ENCODE results near the gene SELENOT. TPM values are rescaled to one million over a fixed set of nuclear protein-coding genes. Genes with fewer than 3 reads are reported as not detected.

SELENOT gene
- polyA plus RNA-seq, 1 experiment, result 588 TPM

- H3K27me3 ChIP-seq (ENCODE audit: control insufficient read depth, insufficient read depth, low read length), result no peaks in the 10 kb centered on the region
Observed at GRCh38 chr3:150636258-150636657, 33.1 kb downstream of the SELENOT start.

DNA sequence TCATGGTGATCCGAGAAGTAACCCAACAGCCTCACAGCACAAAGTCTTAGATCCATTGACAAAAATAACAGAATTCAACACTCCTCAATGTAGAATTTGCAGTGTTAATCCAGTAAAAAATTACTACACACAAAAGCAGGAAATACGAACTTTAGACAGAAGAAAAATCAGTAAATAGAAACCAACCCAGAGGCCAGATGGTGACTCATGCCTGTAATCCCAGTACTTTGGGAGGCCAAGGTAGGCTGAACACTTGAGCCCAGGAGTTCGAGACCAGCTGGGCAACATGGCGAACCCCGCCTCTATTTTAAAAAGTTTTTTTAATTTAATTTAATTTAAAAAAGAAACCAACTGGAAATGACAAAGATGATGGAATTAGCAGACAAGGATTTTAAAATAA is 36.1 kb downstream of the SELENOT start:
- TF ChIP-seq, protein P1, sequence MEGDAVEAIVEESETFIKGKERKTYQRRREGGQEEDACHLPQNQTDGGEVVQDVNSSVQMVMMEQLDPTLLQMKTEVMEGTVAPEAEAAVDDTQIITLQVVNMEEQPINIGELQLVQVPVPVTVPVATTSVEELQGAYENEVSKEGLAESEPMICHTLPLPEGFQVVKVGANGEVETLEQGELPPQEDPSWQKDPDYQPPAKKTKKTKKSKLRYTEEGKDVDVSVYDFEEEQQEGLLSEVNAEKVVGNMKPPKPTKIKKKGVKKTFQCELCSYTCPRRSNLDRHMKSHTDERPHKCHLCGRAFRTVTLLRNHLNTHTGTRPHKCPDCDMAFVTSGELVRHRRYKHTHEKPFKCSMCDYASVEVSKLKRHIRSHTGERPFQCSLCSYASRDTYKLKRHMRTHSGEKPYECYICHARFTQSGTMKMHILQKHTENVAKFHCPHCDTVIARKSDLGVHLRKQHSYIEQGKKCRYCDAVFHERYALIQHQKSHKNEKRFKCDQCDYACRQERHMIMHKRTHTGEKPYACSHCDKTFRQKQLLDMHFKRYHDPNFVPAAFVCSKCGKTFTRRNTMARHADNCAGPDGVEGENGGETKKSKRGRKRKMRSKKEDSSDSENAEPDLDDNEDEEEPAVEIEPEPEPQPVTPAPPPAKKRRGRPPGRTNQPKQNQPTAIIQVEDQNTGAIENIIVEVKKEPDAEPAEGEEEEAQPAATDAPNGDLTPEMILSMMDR (IDR thresholded peaks at IDR 0.05; ENCODE audit: low read depth, low read length), result no peak
- Histone ChIP-seq H3K9me3 (ENCODE audit: control insufficient read depth, insufficient read depth, low read length) (no peaks in the 10 kb centered on the region), H3K4me3 (ENCODE audit: low read depth, low read length) (no peak overlapping the region), H3K27me3 (ENCODE audit: control insufficient read depth, insufficient read depth, low read length) (peaks cover 7% of the 10 kb centered on the region), H3K27ac (ENCODE audit: low read depth, low read length) (no peak overlapping the region)
- CTCF ChIA-PET, result interaction anchor here (0.5 kb wide), 1 partner anchor 38 kb away, joined by 3 read pairs; no protein-coding TSS in a partner anchor
- POLR2A ChIA-PET, result no interaction called here
- DNase-seq (ENCODE audit: low read depth, low spot score), result no peak

More at GRCh38 chr3:150636258-150636657, 33.1 kb downstream of the SELENOT start:
- no peak for DNase-seq (ENCODE audit: low read depth, low spot score)
- H3K9me3 ChIP-seq (ENCODE audit: control insufficient read depth, insufficient read depth, low read length), result no peaks in the 10 kb centered on the region
- no peak overlapping the region for H3K4me3 ChIP-seq (ENCODE audit: low read depth, low read length)
- ChIA-PET POLR2A (no interaction called here), CTCF (no interaction called here)
- TF ChIP-seq, protein P1 (IDR thresholded peaks at IDR 0.05; ENCODE audit: low read depth, low read length), result no peak
- H3K27ac ChIP-seq (ENCODE audit: low read depth, low read length), result no peak overlapping the region

GRCh38 chr3:150640256-150640655 is 37.1 kb downstream of the SELENOT start:
- TF ChIP-seq, protein P1 (IDR thresholded peaks at IDR 0.05; ENCODE audit: low read depth, low read length), result no peak
- ChIA-PET CTCF (no interaction called here), POLR2A (no interaction called here)
- Histone ChIP-seq H3K27ac (ENCODE audit: low read depth, low read length) (no peak overlapping the region), H3K27me3 (ENCODE audit: control insufficient read depth, insufficient read depth, low read length) (peaks cover 7% of the 10 kb centered on the region), H3K9me3 (ENCODE audit: control insufficient read depth, insufficient read depth, low read length) (no peaks in the 10 kb centered on the region), H3K4me3 (ENCODE audit: low read depth, low read length) (no peak overlapping the region)
- no peak for DNase-seq (ENCODE audit: low read depth, low spot score)

DNA sequence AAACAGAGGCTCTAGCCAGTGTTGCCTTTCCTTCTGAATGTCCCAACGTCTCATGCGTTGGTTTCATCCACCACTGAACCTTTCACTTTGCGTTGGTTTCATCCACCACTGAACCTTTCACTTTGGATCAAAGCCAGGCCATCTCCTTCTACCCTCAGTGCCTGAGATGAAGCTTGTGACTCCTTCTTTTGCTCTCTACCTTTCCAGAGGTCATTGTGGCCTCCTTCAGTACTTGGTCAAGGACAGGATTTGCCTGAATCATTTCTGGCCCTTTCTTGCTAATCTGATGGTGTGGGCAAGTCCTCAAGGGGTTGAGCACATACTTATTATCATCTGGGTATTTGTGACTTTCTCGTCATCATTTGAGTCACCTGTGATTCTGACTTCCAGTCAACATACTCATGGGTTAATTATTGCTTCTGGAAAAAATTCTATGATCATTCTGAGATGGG is 50.0 kb downstream of the SELENOT start:
- no peak overlapping the region for H3K27ac ChIP-seq (ENCODE audit: low read depth, low read length)
- no peak for DNase-seq (ENCODE audit: low read depth, low spot score)
- no peaks in the 10 kb centered on the region for H3K9me3 ChIP-seq (ENCODE audit: control insufficient read depth, insufficient read depth, low read length)
- CTCF ChIA-PET, result interaction anchor here (0.8 kb wide), 1 partner anchor 71 kb away, joined by 3 read pairs; no protein-coding TSS in a partner anchor
- H3K27me3 ChIP-seq (ENCODE audit: control insufficient read depth, insufficient read depth, low read length), result peaks cover 6% of the 10 kb centered on the region
- H3K4me3 ChIP-seq (ENCODE audit: low read depth, low read length), result no peak overlapping the region
- TF ChIP-seq, protein P1 (IDR thresholded peaks at IDR 0.05; ENCODE audit: low read depth, low read length), result no peak
- POLR2A ChIA-PET, result no interaction called here

- ChIA-PET CTCF (no interaction called here), POLR2A (no interaction called here)
- Histone ChIP-seq H3K9me3 (ENCODE audit: control insufficient read depth, insufficient read depth, low read length) (no peaks in the 10 kb centered on the region), H3K27ac (ENCODE audit: low read depth, low read length) (no peak overlapping the region), H3K27me3 (ENCODE audit: control insufficient read depth, insufficient read depth, low read length) (peaks cover 3% of the 10 kb centered on the region), H3K4me3 (ENCODE audit: low read depth, low read length) (no peak overlapping the region)
- no peak for DNase-seq (ENCODE audit: low read depth, low spot score)
- TF ChIP-seq, protein P1 (IDR thresholded peaks at IDR 0.05; ENCODE audit: low read depth, low read length), result no peak
Observed at GRCh38 chr3:150656316-150656715, 53.2 kb downstream of the SELENOT start.

All from AG04450 (cell line).